Thyroid gland (tissue), 4 donors: Measurements from ENCODE around the gene ACBD3. TPM values are rescaled to one million over a fixed set of nuclear protein-coding genes. Genes with fewer than 3 reads are reported as not detected.

Source experiments
- DNase-seq, 2 donors: peaks; one replicate each; pipeline ENCODE4 v3.0.0-alpha.2; 2019
- H3K27ac ChIP-seq, 3 donors: fragments of 200-600 bp; sonication (generic); 1 replicate in 2 of 3; 2 replicates in 1 of 3; pipeline ENCODE4 v1.5.1; 2016 to 2019; ENCODE audit warnings: mild to moderate bottlenecking in 1 of 3, moderate library complexity in 1 of 3
- H3K27me3 ChIP-seq: fragments of 200-600 bp; sonication (generic); one replicate; pipeline ENCODE4 v1.5.1; 2019
- H3K36me3 ChIP-seq, 2 donors: fragments of 200-600 bp; sonication (generic); one replicate each; pipeline ENCODE4 v1.5.1; 2016 to 2019
- H3K4me1 ChIP-seq, 2 donors: fragments of 200-600 bp; sonication (generic); one replicate each; pipeline ENCODE4 v1.5.1; 2017 to 2019
- H3K4me3 ChIP-seq, 3 donors: fragments of 200-600 bp; sonication (generic); replicated peaks in 1 of 3; 1 replicate in 2 of 3; 2 replicates in 1 of 3; pipeline ENCODE4 v1.5.1; 2016; ENCODE audit warnings: mild to moderate bottlenecking in 1 of 3
- H3K9me3 ChIP-seq: fragments of 200-600 bp; sonication (generic); one replicate; pipeline ENCODE4 v1.5.1; 2017
- CTCF ChIP-seq, 6 experiments: fragments of 200-600 bp in 3 of 6; fragments of 450-650 bp in 3 of 6; sonication (generic) in 3 of 6; IDR thresholded peaks; one replicate each; pipeline ENCODE4 v1.5.1; 2016 to 2019; ENCODE audit warnings: antibody characterized with exemption in 6 of 6, mild to moderate bottlenecking in 2 of 6, inconsistent platforms in 1 of 6, moderate library complexity in 1 of 6
- POLR2A ChIP-seq, 2 donors: fragments of 450-650 bp; IDR thresholded peaks; one replicate each; pipeline ENCODE4 v1.6.1; 2017; ENCODE audit warnings: antibody characterized with exemption in 2 of 2, mild to moderate bottlenecking in 2 of 2, moderate library complexity in 1 of 2
- WGBS, 2 donors: methylation state at CpG; one replicate each; pipeline ENCODE4 v1.1.5; 2017; 5-methylcytosine and 5-hydroxymethylcytosine counted together
- intact Hi-C: fragments of 100-400 bp; cut with DNase I; formaldehyde crosslinking; loops from one replicate; pipeline ENCODE4 v1.15.1; 2023
- total RNA-seq, 4 donors: library from RNA; depleted of rRNA; stranded (reverse); fragments of >200 nt; gene quantifications; one replicate each; pipeline ENCODE4 v1.2.3, GENCODE V29; 2016

Gene ACBD3
- total RNA-seq, 4 donors from 2014 or later: 56.4 to 74.2 (median 66.0) TPM

- Histone ChIP-seq H3K36me3 (no peaks in the 10 kb centered on the region), H3K9me3 (no peaks in the 10 kb centered on the region), H3K4me3 (no peak overlapping the region), H3K27ac (no peak overlapping the region), H3K27me3 (no peaks in the 10 kb centered on the region), H3K4me1 (no peaks in the 10 kb centered on the region)
- 67 to 77% methylated on average over 5 of the region's 5 CpGs for WGBS, 2 donors
- no peak for DNase-seq
- intact Hi-C loops: no loop called here
- TF ChIP-seq POLR2A (IDR thresholded peaks at IDR 0.05): no peak
- TF ChIP-seq CTCF (IDR thresholded peaks at IDR 0.05): no peak
Measured at GRCh38 chr1:226215239-226215638, 28.7 kb upstream of the ACBD3 start.

GRCh38 chr1:226212545-226212944 is 26.0 kb upstream of the ACBD3 start:
- intact Hi-C loops: no loop called here
- Histone ChIP-seq H3K27me3 (no peaks in the 10 kb centered on the region), H3K36me3 (no peaks in the 10 kb centered on the region), H3K27ac (no peak overlapping the region), H3K9me3 (no peaks in the 10 kb centered on the region), H3K4me1 (no peaks in the 10 kb centered on the region), H3K4me3 (no peak overlapping the region)
- TF ChIP-seq CTCF (IDR thresholded peaks at IDR 0.05) (no peak), POLR2A (IDR thresholded peaks at IDR 0.05) (no peak)
- DNase-seq: no peak
- 89 to 97% methylated on average over 7 to 8 of the region's 8 CpGs for WGBS, 2 donors

GRCh38 chr1:226211181-226211821 is 24.8 kb upstream of the ACBD3 start:
- no peaks in the 10 kb centered on the region for H3K27me3 ChIP-seq
- no peaks in the 10 kb centered on the region for H3K9me3 ChIP-seq
- H3K27ac ChIP-seq: no peak overlapping the region
- no peak for DNase-seq
- H3K4me1 ChIP-seq: no peaks in the 10 kb centered on the region
- H3K4me3 ChIP-seq: no peak overlapping the region
- no peaks in the 10 kb centered on the region for H3K36me3 ChIP-seq
- 82 to 84% methylated on average over 5 of the region's 5 CpGs for WGBS, 2 donors
- no peak for TF ChIP-seq CTCF (IDR thresholded peaks at IDR 0.05)
- no peak for TF ChIP-seq POLR2A (IDR thresholded peaks at IDR 0.05)
- intact Hi-C loops: no loop called here

GRCh38 chr1:226210571-226211176 is 24.1 kb upstream of the ACBD3 start:
- Histone ChIP-seq H3K27me3 (no peaks in the 10 kb centered on the region), H3K4me3 (no peak overlapping the region), H3K36me3 (no peaks in the 10 kb centered on the region), H3K4me1 (no peaks in the 10 kb centered on the region), H3K9me3 (no peaks in the 10 kb centered on the region), H3K27ac (no peak overlapping the region)
- 72 to 75% methylated on average over 7 of the region's 7 CpGs for WGBS, 2 donors
- TF ChIP-seq CTCF (IDR thresholded peaks at IDR 0.05) (no peak), POLR2A (IDR thresholded peaks at IDR 0.05) (no peak)
- intact Hi-C loops: no loop called here
- DNase-seq: no peak

GRCh38 chr1:226209307-226210059 is 22.9 kb upstream of the ACBD3 start:
- no peaks in the 10 kb centered on the region for H3K4me1 ChIP-seq
- intact Hi-C loops: no loop called here
- TF ChIP-seq CTCF (IDR thresholded peaks at IDR 0.05) (no peak), POLR2A (IDR thresholded peaks at IDR 0.05) (no peak)
- 70 to 85% methylated on average over 17 of the region's 17 CpGs for WGBS, 2 donors
- H3K36me3 ChIP-seq: no peaks in the 10 kb centered on the region
- DNase-seq: no peak
- no peaks in the 10 kb centered on the region for H3K9me3 ChIP-seq
- H3K27ac ChIP-seq: no peak overlapping the region
- no peaks in the 10 kb centered on the region for H3K27me3 ChIP-seq
- H3K4me3 ChIP-seq: no peak overlapping the region
